HT1080 (cell line): ENCODE measurements around the gene BTLA. TPM values are rescaled to one million over a fixed set of nuclear protein-coding genes. Genes with fewer than 3 reads are reported as not detected.
"Not testable (repeated sequence)": the region's sequence is repeated elsewhere in the genome, so short reads cannot be mapped to it uniquely, and the experiment has no call there.

Source experiments
- DNase-seq: peaks from one replicate; pipeline ENCODE4 v3.0.0-alpha.2; 2015; ENCODE audit warnings: low read depth
- total RNA-seq: library from RNA; depleted of rRNA; stranded (reverse); fragments of >200 nt; shearing (Covaris generic); gene quantifications from 2 replicates; pipeline ENCODE4 v1.2.3, GENCODE V29; 2014

BTLA gene
- total RNA-seq, 1 experiment from 2014 or later = not detected

- no peak for DNase-seq
Measured at GRCh38 chr3:112492124-112492523, 7.1 kb downstream of the BTLA start.

- DNase-seq = no peak
Measured at GRCh38 chr3:112491373-112491772, 7.9 kb downstream of the BTLA start.

GRCh38 chr3:112489674-112490479, 9.4 kb downstream of the BTLA start:
- DNase-seq = no peak

DNA sequence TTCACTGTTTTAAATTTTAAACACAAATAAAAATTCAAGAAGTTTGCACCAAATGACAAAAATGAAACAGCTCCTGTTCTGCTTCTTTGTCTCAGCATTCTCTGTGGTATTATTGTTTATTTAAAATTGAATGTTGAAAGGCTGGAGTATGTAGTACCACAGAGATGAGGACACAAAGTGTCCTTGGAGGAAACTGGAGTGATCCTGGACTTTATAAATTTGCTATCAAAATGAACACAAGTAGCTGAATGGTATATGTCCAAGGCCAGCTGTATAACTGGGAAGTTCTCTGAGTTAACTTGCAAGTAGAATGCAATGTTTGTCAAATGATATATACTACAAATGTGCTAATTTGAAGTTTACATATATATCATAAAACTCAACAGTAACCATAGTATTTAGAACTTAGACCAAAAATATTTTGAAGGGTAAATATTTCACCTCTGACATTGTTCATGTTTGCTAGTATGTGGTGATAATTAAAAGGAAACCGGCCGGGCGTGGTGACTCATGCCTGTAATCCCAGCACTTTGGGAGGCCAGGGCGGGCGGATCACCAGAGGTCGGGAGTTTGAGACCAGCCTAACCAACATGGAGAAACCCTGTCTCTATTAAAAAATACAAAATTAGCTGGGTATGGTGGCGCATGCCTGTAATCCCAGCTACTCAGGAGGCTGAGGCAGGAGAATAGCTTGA, 12.3 kb downstream of the BTLA start:
- peak; percentile 23 for DNase-seq

- DNase-seq = no peak
Measured at GRCh38 chr3:112484352-112484751, 14.9 kb downstream of the BTLA start.

DNA sequence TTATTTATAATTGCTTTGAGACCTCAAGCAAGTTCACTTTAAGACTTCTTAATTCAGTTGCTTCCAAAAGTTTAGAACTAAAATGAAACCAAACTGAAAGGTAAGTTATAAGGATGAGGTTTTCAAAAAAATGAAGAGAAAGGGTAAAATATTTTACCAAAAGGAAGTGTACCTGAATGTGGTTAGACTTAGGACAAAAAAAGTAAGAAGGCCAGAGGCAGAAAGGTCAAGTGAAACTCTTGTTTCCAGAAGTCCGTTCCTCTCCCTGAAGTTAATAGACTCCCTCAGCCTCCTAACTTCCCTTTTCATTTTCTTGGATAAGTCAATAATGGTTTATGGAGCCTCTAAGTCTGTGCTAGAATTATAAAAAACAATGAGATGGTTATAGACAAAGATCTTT, 16.6 kb downstream of the BTLA start:
- no peak for DNase-seq

- DNase-seq = no peak
Measured at GRCh38 chr3:112481302-112481721, 18.0 kb downstream of the BTLA start.

- no peak for DNase-seq
Measured at GRCh38 chr3:112477891-112478290, 21.4 kb downstream of the BTLA start.

GRCh38 chr3:112476346-112476745, 22.9 kb downstream of the BTLA start:
- DNase-seq = no peak

DNA sequence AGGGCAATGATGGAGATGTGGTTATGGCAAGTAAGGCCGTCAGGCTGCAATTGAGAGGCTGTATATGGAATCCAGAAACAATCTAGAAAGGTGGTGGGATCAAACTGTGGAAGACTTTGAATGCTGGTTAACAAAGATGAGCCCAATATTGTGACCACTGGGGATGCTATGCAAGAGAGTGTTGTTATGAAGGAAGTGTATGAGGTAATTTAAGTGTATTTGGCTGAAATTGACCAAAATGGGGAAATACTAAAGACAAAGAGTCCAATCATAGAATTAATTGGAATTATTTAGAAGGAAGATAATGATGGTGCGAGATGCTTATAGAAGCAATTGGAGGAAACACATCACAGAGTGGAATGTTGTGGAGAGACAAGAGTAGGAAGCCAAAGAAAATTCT, 24.5 kb downstream of the BTLA start:
- no peak for DNase-seq

GRCh38 chr3:112472691-112473090, 26.6 kb downstream of the BTLA start:
- no peak for DNase-seq

DNA sequence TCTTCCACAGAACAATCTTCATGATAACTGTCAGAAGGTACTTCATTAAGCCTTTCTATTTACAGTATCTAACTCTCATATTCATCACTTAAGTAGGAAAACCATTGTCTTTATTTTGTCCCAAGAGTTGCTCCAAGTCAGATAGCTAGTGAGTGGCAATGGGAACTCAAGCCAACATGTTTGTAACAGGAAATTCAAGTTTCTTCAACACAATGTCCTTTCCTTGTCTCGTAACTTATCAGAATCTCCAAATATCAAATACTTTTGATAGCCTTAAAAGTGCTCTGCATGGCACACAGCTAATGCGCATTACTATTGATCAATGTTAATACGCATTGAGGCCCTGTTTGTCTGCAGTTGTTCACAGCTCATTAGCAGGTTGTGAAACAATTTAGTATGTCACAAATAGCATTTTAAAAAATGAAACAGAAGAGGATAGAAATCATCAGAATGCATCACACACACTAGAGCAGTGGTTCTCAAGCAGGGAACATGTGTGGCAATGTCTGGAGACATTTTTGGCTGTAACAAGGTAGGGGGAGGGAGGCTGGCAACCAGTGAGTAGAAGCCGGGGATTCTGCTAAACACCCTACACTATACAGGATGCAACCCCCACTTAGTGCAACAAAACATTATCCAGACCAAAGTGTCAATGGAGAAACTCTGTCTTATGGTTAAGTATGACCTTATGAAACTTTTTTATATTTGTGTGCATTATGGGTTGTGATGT, 27.5 kb downstream of the BTLA start:
- no peak for DNase-seq

DNA sequence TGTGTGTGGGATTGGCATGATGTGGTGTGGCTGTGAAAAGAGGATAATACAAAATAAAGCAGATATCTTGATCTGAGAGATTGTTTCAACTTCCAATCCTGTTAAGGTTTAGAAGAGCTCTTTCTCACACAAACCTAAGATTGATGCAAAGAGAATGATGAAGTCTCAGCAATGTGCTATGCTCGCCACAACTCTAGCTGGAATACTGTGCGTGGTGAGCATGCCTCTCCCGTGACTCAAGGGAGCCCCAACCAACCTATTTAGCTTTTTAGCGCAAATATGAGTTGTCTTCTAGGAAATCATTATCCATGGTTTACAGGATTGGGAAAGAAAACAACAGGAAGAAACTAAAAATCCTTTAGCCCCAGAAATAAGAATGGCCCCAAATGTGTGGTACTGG, 28.5 kb downstream of the BTLA start:
- peak; percentile 32 for DNase-seq

GRCh38 chr3:112469671-112470070, 29.6 kb downstream of the BTLA start:
- DNase-seq = no peak

DNA sequence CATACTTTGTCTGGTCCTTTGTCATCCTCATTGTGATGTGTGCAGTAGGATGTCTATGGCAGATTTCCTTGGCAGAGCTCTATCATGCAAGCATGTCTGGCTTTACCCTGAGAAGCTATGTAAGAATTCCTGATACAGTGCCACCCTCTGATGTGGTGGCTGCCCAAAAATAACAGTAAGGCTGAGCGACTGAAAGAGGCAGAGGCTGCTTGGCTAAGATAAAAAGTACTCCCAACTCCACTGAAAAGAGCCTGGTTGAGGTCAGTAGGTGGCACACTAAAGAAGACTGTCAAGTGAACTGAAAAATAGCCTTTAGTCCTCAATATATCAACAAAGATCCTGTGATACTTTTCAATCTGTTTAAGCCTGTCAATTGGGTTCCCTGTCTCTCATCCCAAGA, 31.7 kb downstream of the BTLA start:
- no peak for DNase-seq

DNA sequence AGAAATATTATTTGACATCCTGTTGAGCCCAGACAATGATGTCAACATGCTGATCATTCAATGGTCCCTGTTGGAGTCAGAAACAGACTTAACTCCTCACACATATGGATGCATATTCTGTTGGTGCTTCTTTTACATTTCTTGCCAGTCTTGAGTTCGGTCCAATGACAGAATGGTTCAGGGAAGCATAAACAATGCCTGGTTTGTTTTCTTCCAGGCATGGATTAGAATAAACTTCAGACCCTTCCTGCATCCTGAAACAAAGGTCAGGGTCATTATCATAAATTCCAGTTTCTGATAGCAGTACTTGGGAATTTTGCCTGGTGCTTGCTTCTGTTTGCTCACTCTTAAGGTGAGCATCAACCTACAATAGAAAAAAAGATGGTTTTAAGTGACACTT, 33.3 kb downstream of the BTLA start:
- no peak for DNase-seq

DNA sequence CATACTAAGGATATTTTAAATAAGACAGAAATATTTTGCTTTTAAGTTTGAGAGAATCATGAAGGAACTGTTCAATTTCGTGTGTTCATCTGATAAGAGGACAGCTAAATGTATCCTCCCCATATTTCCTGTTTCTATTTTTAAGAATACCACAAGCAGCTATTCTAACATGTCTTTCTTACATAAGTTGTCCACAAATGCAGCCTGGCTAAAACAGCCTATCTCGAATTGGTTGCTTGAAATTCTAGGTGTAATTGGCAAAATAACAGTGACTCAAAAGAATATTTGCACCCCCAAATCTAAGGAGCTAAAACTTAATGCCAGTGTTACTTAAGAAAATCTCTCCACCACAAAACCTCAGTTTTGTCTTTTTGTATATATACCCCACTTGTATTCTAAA, 35.0 kb downstream of the BTLA start:
- DNase-seq = no peak

DNA sequence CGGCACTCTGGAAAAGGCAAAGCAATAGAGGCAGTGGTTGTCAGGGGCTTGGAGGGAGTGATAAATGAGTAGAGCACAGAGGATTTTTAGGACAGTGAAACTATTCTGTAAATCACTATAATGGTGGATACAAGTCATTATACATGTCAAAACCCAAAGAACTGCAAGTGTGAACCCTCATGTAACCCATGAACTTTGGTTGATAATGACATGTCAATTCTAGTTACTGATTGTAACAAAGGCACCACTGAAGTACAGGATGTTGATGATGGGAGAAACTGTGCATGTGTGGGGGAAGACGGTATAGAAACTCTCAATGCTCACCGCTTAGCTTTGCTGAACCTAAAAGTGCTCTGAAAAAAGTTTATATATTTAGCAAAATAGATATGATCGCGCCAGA, 36.0 kb downstream of the BTLA start:
- no peak for DNase-seq

DNA sequence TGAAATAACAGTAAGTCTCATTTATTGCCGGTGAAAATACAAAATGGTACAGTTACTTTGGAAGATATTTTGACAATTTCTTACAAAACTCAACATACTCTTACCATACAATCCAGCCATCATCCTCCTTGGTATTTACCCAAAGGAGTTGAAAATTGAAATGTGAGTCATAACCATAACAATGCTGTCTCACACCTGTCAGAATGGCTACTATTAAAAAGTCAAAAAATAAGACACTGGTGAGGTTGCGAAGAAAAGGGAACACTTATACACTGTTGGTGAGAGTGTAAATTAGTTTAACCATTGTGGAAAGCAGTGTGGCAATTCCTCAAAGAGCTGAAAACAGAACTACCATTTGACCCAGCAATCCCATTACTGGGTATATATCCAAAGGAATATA, 37.5 kb downstream of the BTLA start:
- DNase-seq = not testable (repeated sequence)

DNA sequence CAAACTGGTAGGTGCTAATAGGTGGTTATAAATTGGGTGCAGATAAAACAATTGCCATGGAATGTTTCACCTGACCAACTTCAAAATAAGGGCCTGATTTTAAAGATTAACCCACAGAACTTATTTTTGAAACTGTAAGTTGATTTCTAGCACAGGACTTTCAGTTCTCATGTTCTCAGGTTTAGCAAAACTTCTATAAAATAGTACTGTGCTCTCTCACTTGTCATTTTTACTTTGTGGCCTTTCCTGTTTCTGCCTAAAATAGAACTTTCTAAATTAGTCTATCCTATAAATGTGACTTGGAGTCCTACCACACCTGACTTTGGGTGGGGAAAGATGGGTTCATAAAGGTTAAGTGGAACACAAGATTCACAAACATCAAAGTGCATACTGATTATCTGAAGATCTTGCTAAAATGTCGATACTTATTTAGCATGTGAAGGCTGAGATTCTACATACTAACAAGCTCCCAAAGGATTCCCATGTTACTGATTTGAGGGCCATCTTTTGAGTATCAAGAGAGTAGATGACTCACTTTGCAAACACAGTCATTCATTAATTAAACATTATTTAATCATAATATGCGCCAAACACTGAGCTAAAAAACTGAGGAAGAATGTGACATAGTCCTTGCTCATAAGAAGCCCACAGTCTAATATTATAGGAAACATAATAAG, 38.6 kb downstream of the BTLA start:
- no peak for DNase-seq

DNA sequence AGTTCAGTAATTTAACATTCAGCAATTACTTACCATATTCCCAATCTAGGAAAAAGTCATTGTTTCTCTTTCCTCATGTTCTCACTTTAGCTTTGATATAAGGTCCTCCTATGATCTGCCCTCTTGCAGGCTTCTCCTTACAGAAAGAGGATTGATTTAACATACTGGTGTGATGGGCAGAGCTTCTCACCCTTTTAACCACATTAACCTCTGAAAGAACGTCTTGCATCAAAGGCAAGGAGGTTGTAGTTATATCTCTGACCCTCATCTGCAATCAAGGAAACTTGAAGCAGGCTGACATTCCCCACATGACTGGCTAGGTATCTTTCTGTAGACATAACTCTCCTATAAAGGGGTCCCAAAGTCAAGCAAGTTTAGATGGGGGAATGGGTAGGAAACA, 39.5 kb downstream of the BTLA start:
- no peak for DNase-seq

GRCh38 chr3:112456147-112456546, 43.1 kb downstream of the BTLA start:
- no peak for DNase-seq
